Endometrial microvascular endothelial cells (primary cell): ENCODE measurements around the gene ERC1. TPM values are rescaled to one million over a fixed set of nuclear protein-coding genes. Genes with fewer than 3 reads are reported as not detected.
"Not testable (repeated sequence)": the region's sequence is repeated elsewhere in the genome, so short reads cannot be mapped to it uniquely, and the experiment has no call there.

Source experiments
- in situ Hi-C: cut with HindIII; loops from 2 replicates; pipeline ENCODE4 v1.10.0; 2017; ENCODE audit warnings: low sequenced_read_pairs, low pct_unique_long_range_greater_than_20kb; ENCODE audit errors: inconsistent ontology term
- total RNA-seq: library from RNA; depleted of rRNA; stranded (reverse); fragments of >200 nt; gene quantifications from one replicate; pipeline ENCODE4 v1.2.3, GENCODE V29; 2015; ENCODE audit errors: inconsistent ontology term

The ERC1 gene
- total RNA-seq, 1 donor from 2014 or later, result 13.1 TPM

GRCh38 chr12:1318327-1319031 is 327.5 kb downstream of the ERC1 start:
- in situ Hi-C loops, result no loop called here

GRCh38 chr12:1319212-1319611 is 328.2 kb downstream of the ERC1 start:
- in situ Hi-C loops, result no loop called here

DNA sequence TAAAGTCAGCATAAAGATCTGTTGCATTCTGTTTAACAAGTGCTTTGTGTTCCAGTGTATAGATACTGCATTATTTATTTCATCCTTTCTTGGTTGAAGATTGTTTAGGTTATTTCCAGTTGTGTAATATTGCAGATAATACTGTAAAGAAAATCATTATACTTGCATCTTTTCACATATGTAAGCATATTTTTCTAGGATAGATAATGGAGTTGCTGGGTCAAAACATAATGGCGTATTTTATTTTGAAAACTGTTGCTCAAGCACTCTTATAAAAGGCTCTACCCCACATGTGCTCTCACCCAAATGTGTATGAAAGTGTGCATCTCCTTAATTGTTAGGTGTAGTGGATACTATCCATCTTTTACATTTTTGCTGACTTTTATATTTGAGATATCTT is 329.0 kb downstream of the ERC1 start:
- in situ Hi-C loops, result no loop called here

- in situ Hi-C loops, result no loop called here
Measured at GRCh38 chr12:1322821-1323220, 331.8 kb downstream of the ERC1 start.

DNA sequence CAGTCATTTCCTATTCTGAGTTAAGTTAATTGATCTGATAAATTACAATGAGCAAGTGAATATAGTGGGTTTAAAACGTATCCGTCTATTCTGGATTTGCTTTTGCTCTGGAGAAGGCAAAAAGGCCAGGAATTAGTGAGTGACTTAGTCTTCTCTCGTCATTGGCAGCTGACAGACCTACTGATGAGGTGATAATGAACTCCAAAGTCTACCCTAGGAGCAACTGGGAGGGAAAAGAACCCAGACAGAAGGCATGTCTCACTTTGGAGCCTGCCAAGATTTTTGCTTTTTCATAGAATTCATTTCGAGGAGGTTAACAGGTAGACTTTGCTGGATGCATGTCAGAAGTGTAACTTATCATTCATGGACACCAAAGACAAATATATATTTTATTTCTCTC is 333.1 kb downstream of the ERC1 start:
- in situ Hi-C loops, result no loop called here

GRCh38 chr12:1324910-1325309 is 333.9 kb downstream of the ERC1 start:
- in situ Hi-C loops, result no loop called here

DNA sequence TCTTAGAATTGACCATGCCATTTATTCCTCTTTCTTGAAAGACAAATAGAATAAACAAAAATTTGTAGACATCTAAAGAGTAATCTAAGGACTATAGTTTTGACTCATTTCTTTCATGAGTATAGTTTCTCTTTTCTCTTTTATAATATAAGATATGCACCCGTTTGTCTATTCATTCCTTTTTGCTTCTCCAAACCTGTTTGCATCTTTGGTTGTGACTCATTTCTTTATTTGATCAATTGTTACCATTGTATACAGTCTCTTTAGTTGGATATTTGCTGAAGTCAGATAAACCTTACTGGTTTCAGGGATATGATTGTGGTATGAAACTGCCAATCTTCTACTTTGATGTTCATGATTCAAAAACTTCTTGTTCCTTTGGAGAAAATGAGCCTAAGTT is 334.6 kb downstream of the ERC1 start:
- in situ Hi-C loops, result no loop called here

- in situ Hi-C loops, result no loop called here
Measured at GRCh38 chr12:1326258-1326657, 335.2 kb downstream of the ERC1 start.

GRCh38 chr12:1328391-1328790 is 337.4 kb downstream of the ERC1 start:
- in situ Hi-C loops, result no loop called here

GRCh38 chr12:1329784-1330476 is 338.9 kb downstream of the ERC1 start:
- in situ Hi-C loops, result no loop called here

- in situ Hi-C loops, result no loop called here
Measured at GRCh38 chr12:1330477-1330827, 339.4 kb downstream of the ERC1 start.

- in situ Hi-C loops, result no loop called here
Measured at GRCh38 chr12:1332327-1332726, 341.3 kb downstream of the ERC1 start.

- in situ Hi-C loops, result no loop called here
Measured at GRCh38 chr12:1338483-1339177, 347.6 kb downstream of the ERC1 start.

DNA sequence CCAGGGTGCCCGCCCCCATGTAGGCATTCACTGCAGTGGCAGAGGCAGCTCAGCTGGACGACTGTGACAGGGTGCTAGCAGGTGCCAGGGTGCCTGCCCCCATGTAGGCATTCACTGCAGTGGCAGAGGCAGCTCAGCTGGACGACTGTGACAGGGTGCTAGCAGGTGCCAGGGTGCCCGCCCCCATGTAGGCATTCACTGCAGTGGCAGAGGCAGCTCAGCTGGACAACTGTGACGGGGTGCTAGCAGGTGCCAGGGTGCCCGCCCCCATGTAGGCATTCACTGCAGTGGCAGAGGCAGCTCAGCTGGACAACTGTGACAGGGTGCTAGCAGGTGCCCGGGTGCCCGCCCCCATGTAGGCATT is 348.1 kb downstream of the ERC1 start:
- in situ Hi-C loops, result not testable (repeated sequence)

GRCh38 chr12:1339618-1340319 is 348.7 kb downstream of the ERC1 start:
- in situ Hi-C loops, result no loop called here

- in situ Hi-C loops, result not testable (repeated sequence)
Measured at GRCh38 chr12:1341270-1341669, 350.2 kb downstream of the ERC1 start.

GRCh38 chr12:1343422-1343821 is 352.4 kb downstream of the ERC1 start:
- in situ Hi-C loops, result no loop called here

GRCh38 chr12:1344245-1344644 is 353.2 kb downstream of the ERC1 start:
- in situ Hi-C loops, result no loop called here

DNA sequence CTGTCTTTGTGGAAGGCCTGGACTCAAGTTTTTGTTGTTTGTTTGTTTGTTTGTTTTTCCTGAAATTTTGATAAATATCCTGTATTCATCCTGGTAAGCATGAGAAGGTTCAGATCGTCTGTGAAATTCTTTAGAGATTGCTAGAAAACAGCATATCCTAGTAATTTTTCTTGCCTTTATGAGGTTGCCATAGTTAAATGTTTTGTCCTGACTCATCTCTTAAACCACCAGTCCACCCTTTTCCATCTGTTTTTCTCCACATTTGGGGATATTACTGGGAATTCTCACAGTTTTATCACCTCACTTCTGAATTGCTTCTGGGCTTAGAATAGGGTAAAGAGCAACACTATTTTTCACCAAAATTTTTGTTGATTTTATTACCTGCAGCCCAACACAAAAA is 355.1 kb downstream of the ERC1 start:
- in situ Hi-C loops, result no loop called here

DNA sequence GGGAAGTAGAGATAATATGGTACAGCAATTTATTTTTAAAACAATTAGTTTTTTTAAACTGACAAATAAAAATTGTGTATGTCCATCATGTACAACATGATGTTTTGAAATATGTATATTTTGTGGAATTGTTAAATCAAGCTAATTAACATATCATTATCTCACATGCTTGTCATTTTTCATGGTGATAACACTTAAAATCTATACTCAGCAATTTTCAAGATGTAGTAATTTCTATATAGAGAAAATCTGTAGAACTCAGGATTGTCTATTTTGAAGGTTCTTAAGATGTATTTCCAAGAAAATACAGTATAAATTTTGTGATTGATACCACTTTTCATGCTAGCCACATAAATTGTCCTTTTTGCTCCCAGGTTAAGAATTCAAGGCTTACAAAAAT is 356.3 kb downstream of the ERC1 start:
- in situ Hi-C loops, result no loop called here
